ENCODE results near the gene HSPG2.

The HSPG2 gene

GRCh38 chr1:21882721-21883415 lies 54.2 kb downstream of the HSPG2 start:
- Histone ChIP-seq H3K4me3 (IDR thresholded peaks at IDR 0.05; ENCODE audit: insufficient read depth, low read depth, low read length) (no peak overlapping the region), H3K27ac (no peak overlapping the region), H3K9ac (no peak overlapping the region), H3K4me2 (no peak overlapping the region), H3K27me3 (ENCODE audit: insufficient read depth, low read depth) (no peaks in the 10 kb centered on the region), H3K4me1 (ENCODE audit: low read depth, poor library complexity, severe bottlenecking) (no peaks in the 10 kb centered on the region), H2AFZ (ENCODE audit: low read depth) (no peak overlapping the region), H3K36me3 (ENCODE audit: insufficient read depth) (no peaks in the 10 kb centered on the region), H4K20me1 (ENCODE audit: insufficient read depth) (no peaks in the 10 kb centered on the region), H3K79me2 (ENCODE audit: insufficient read depth, low read depth) (no peaks in the 10 kb centered on the region)
- no peak for TF ChIP-seq CTCF (conservative IDR thresholded peaks at IDR 0.05; ENCODE audit: low read depth, low read length)

- Histone ChIP-seq H2AFZ (ENCODE audit: low read depth) (no peak overlapping the region), H3K27me3 (ENCODE audit: insufficient read depth, low read depth) (no peaks in the 10 kb centered on the region; the same call in 1 of the 2 replicates), H4K20me1 (ENCODE audit: insufficient read depth) (no peaks in the 10 kb centered on the region), H3K9ac (no peak overlapping the region), H3K4me3 (IDR thresholded peaks at IDR 0.05; ENCODE audit: insufficient read depth, low read depth, low read length) (no peak overlapping the region), H3K36me3 (ENCODE audit: insufficient read depth) (no peaks in the 10 kb centered on the region), H3K4me2 (no peak overlapping the region), H3K4me1 (ENCODE audit: low read depth, poor library complexity, severe bottlenecking) (no peaks in the 10 kb centered on the region), H3K27ac (no peak overlapping the region), H3K79me2 (ENCODE audit: insufficient read depth, low read depth) (no peaks in the 10 kb centered on the region)
- no peak for TF ChIP-seq CTCF (conservative IDR thresholded peaks at IDR 0.05; ENCODE audit: low read depth, low read length)
Observed at GRCh38 chr1:21881250-21881649, 55.9 kb downstream of the HSPG2 start.

GRCh38 chr1:21880619-21880970 lies 56.5 kb downstream of the HSPG2 start:
- no peaks in the 10 kb centered on the region for H3K36me3 ChIP-seq (ENCODE audit: insufficient read depth)
- H2AFZ ChIP-seq (ENCODE audit: low read depth): no peak overlapping the region
- no peak overlapping the region for H3K4me3 ChIP-seq (IDR thresholded peaks at IDR 0.05; ENCODE audit: insufficient read depth, low read depth, low read length)
- no peak for TF ChIP-seq CTCF (conservative IDR thresholded peaks at IDR 0.05; ENCODE audit: low read depth, low read length)
- no peaks in the 10 kb centered on the region for H3K79me2 ChIP-seq (ENCODE audit: insufficient read depth, low read depth)
- no peak overlapping the region for H3K27ac ChIP-seq
- no peaks in the 10 kb centered on the region for H4K20me1 ChIP-seq (ENCODE audit: insufficient read depth)
- H3K9ac ChIP-seq: no peak overlapping the region
- no peak overlapping the region for H3K4me2 ChIP-seq
- no peaks in the 10 kb centered on the region for H3K4me1 ChIP-seq (ENCODE audit: low read depth, poor library complexity, severe bottlenecking)
- no peaks in the 10 kb centered on the region; the same call in 1 of the 2 replicates for H3K27me3 ChIP-seq (ENCODE audit: insufficient read depth, low read depth)

- H3K36me3 ChIP-seq (ENCODE audit: insufficient read depth): no peaks in the 10 kb centered on the region
Observed at GRCh38 chr1:21879928-21880618, 57.0 kb downstream of the HSPG2 start.

More at GRCh38 chr1:21879928-21880618, 57.0 kb downstream of the HSPG2 start:
- Histone ChIP-seq H3K4me2 (no peak overlapping the region), H3K4me1 (ENCODE audit: low read depth, poor library complexity, severe bottlenecking) (no peaks in the 10 kb centered on the region), H3K79me2 (ENCODE audit: insufficient read depth, low read depth) (no peaks in the 10 kb centered on the region), H2AFZ (ENCODE audit: low read depth) (no peak overlapping the region), H3K9ac (no peak overlapping the region), H4K20me1 (ENCODE audit: insufficient read depth) (no peaks in the 10 kb centered on the region), H3K27ac (no peak overlapping the region), H3K27me3 (ENCODE audit: insufficient read depth, low read depth) (no peaks in the 10 kb centered on the region; the same call in 1 of the 2 replicates), H3K4me3 (IDR thresholded peaks at IDR 0.05; ENCODE audit: insufficient read depth, low read depth, low read length) (no peak overlapping the region)
- TF ChIP-seq CTCF (conservative IDR thresholded peaks at IDR 0.05; ENCODE audit: low read depth, low read length): no peak

Data from KMS-11 (cell line).